CD4-positive, CD25-positive, alpha-beta regulatory T cell (primary cell): ENCODE data around the gene ZSCAN25. TPM values are rescaled to one million over a fixed set of nuclear protein-coding genes. Genes with fewer than 3 reads are reported as not detected.

Experiments used
- ATAC-seq, 2 donors: fragments of 150-1000 bp; cut with Tn5 transposase; one replicate each; pipeline ENCODE4 v1.10.0; 2021; ENCODE audit warnings: low read depth in 2 of 2, moderate number of reproducible peaks in 2 of 2, moderate library complexity in 1 of 2
- DNase-seq, 3 donors: peaks; one replicate each; pipeline versions ENCODE4 v3.0.0 to v3.0.0-alpha.2; 2012 to 2022; ENCODE audit warnings: mixed read lengths in 1 of 3
- H3K27ac ChIP-seq: one replicate; pipeline ENCODE4 v1.7.0; 2013; ENCODE audit warnings: mild to moderate bottlenecking, low read length; ENCODE audit not compliant: insufficient read depth, poor library complexity, severe bottlenecking
- H3K27me3 ChIP-seq: one replicate; pipeline ENCODE4 v1.7.0; 2013; ENCODE audit warnings: low read length; ENCODE audit not compliant: control insufficient read depth, insufficient read depth
- H3K36me3 ChIP-seq: one replicate; pipeline ENCODE4 v1.7.0; 2013; ENCODE audit warnings: mild to moderate bottlenecking, low read length, moderate library complexity; ENCODE audit not compliant: control insufficient read depth, insufficient read depth
- H3K4me1 ChIP-seq: 2 replicates; pipeline ENCODE4 v1.7.0; 2013; ENCODE audit warnings: mild to moderate bottlenecking, low read length; ENCODE audit not compliant: insufficient read depth, control insufficient read depth, poor library complexity, severe bottlenecking
- H3K4me3 ChIP-seq: one replicate; pipeline ENCODE4 v1.7.0; 2013; ENCODE audit warnings: low read depth, mild to moderate bottlenecking, low read length, moderate library complexity
- H3K9me3 ChIP-seq, 2 experiments: 1 replicate in 1 of 2; 2 replicates in 1 of 2; pipeline ENCODE4 v1.7.0; 2013; ENCODE audit warnings: low read length in 2 of 2, mild to moderate bottlenecking in 1 of 2, moderate library complexity in 1 of 2; ENCODE audit not compliant: control insufficient read depth in 2 of 2
- H3K27ac Mint-ChIP-seq, 3 donors: one replicate each; pipeline ENCODE4 v1.8.0; 2020 to 2022; ENCODE audit warnings: mild to moderate bottlenecking in 3 of 3, mixed read lengths in 3 of 3, moderate library complexity in 2 of 3
- H3K27me3 Mint-ChIP-seq: one replicate; pipeline ENCODE4 v1.8.0; 2022; ENCODE audit warnings: mild to moderate bottlenecking, mixed read lengths
- H3K36me3 Mint-ChIP-seq: one replicate; pipeline ENCODE4 v1.8.0; 2020; ENCODE audit warnings: mixed read lengths
- H3K4me1 Mint-ChIP-seq, 4 donors: one replicate each; pipeline ENCODE4 v1.8.0; 2020 to 2022; ENCODE audit warnings: mixed read lengths in 4 of 4, mild to moderate bottlenecking in 1 of 4
- H3K4me3 Mint-ChIP-seq, 4 donors: one replicate each; pipeline ENCODE4 v1.8.0; 2020 to 2022; ENCODE audit warnings: mild to moderate bottlenecking in 4 of 4, mixed read lengths in 4 of 4, moderate library complexity in 3 of 4
- H3K9me3 Mint-ChIP-seq, 7 donors: one replicate each; pipeline ENCODE4 v1.8.0; 2020 to 2022; ENCODE audit warnings: mixed read lengths in 7 of 7, mild to moderate bottlenecking in 3 of 7, moderate library complexity in 2 of 7
- polyA plus RNA-seq, 4 donors: library from polyadenylated mRNA; unstranded; fragments of 300-500 nt; fragmentation: Illumina TruSeq; gene quantifications; one replicate each; pipeline ENCODE4 v1.2.3, GENCODE V29; 2021
- total RNA-seq: library from RNA; stranded (reverse); gene quantifications from one replicate; pipeline ENCODE4 v1.2.3, GENCODE V29; 2022

The ZSCAN25 gene
- total and polyA plus RNA-seq, 5 donors from 2014 or later, result 9.9 to 47.3 (median 14.6) TPM

- Mint-ChIP-seq H3K4me3 (peak overlapping the region in 1 of 4 donors; percentile 40), H3K4me1 (peaks cover 24 to 81% (median 65%) of the 10 kb centered on the region in 4 donors), H3K27me3 (no peaks in the 10 kb centered on the region), H3K27ac (peak overlapping the region in 2 of 3 donors; percentile 20 to 81), H3K36me3 (peaks cover 57% of the 10 kb centered on the region), H3K9me3 (no peaks in the 10 kb centered on the region)
- H3K9me3 ChIP-seq, result no peaks in the 10 kb centered on the region
- DNase-seq (no peak), ATAC-seq (no peak)
- H3K4me1 ChIP-seq, result peaks cover 47% of the 10 kb centered on the region
- no peak overlapping the region for H3K4me3 ChIP-seq
- H3K27ac ChIP-seq, result no peak overlapping the region
- no peaks in the 10 kb centered on the region for H3K27me3 ChIP-seq
- H3K36me3 ChIP-seq, result peaks cover 58% of the 10 kb centered on the region
Observed at GRCh38 chr7:99621271-99621670, 4.5 kb downstream of the ZSCAN25 start.

DNA sequence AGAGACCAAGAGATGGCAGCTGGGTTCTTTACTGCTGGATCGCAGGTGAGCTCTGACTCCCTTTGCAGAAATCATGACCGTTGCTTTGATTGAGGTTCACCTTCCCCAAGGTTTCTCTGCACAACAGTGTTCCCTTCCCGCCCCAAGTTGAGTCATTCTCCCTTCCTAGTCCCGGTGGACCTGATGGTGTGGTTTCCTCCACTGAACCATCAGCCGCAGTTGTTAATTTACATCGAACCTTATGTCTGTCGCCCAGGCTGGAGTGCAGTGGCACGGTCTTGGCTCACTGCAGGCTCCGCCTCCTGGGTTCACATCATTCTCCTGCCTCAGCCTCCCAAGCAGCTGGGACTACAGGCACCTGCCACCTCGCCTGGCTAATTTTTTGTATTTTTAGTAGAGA lies 5.8 kb downstream of the ZSCAN25 start:
- Histone ChIP-seq H3K4me1 (peaks cover 37% of the 10 kb centered on the region), H3K27ac (peak overlapping the region; percentile 90), H3K9me3 (no peaks in the 10 kb centered on the region), H3K4me3 (no peak overlapping the region), H3K36me3 (peaks cover 71% of the 10 kb centered on the region), H3K27me3 (no peaks in the 10 kb centered on the region)
- H3K27me3 Mint-ChIP-seq, result no peaks in the 10 kb centered on the region
- DNase-seq (no peak), ATAC-seq (no peak)
- peak overlapping the region in 2 of 4 donors; percentile 26 to 38 for H3K4me3 Mint-ChIP-seq
- H3K4me1 Mint-ChIP-seq, result peaks cover 24 to 70% (median 62%) of the 10 kb centered on the region in 4 donors
- H3K36me3 Mint-ChIP-seq, result peaks cover 65% of the 10 kb centered on the region
- peak overlapping the region; percentile 65 to 99 (median 98) for H3K27ac Mint-ChIP-seq
- H3K9me3 Mint-ChIP-seq, result no peaks in the 10 kb centered on the region

DNA sequence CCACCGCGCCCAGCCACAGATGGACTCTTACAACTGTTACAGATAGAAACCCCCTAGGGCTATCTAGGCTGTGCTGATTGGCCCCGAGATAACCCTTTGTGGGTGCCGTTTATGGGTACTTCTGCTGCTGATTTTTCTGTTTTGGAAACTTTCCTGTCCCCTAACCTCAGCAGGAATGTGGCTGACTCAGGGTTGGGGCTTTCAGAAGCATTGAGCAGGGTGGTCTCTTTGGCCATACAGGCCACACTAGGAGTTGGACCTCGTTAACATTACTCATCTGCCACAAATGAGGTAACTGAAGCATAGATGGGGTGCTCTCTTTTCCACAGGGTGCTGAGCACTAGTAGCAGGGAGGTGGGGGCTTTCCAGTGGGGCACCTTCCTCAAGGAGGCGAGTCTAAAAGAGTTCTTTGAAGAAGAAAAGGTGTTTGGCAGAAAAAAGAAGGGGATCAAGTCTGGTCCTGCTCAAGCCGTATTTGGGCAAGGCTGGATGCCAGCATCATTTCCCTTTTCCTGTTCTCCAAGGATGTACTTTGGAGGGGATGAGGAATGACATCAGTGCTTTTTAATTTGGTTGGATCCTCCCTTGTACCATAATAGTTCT lies 6.4 kb downstream of the ZSCAN25 start:
- no peaks in the 10 kb centered on the region for H3K9me3 Mint-ChIP-seq
- H3K4me1 ChIP-seq, result peaks cover 31% of the 10 kb centered on the region
- peaks cover 24 to 64% (median 56%) of the 10 kb centered on the region in 4 donors for H3K4me1 Mint-ChIP-seq
- H3K27me3 ChIP-seq, result no peaks in the 10 kb centered on the region
- no peaks in the 10 kb centered on the region for H3K9me3 ChIP-seq
- H3K4me3 Mint-ChIP-seq, result peak overlapping the region in 3 of 4 donors; percentile 65 to 92 (median 84)
- no peak for ATAC-seq
- peak overlapping the region; percentile 97 to 99 (median 98) for H3K27ac Mint-ChIP-seq
- peaks cover 74% of the 10 kb centered on the region for H3K36me3 ChIP-seq
- peak overlapping the region; percentile 90 for H3K27ac ChIP-seq
- peak overlapping the region; percentile 67 for H3K4me3 ChIP-seq
- H3K36me3 Mint-ChIP-seq, result peaks cover 65% of the 10 kb centered on the region
- H3K27me3 Mint-ChIP-seq, result no peaks in the 10 kb centered on the region
- DNase-seq, result no peak

DNA sequence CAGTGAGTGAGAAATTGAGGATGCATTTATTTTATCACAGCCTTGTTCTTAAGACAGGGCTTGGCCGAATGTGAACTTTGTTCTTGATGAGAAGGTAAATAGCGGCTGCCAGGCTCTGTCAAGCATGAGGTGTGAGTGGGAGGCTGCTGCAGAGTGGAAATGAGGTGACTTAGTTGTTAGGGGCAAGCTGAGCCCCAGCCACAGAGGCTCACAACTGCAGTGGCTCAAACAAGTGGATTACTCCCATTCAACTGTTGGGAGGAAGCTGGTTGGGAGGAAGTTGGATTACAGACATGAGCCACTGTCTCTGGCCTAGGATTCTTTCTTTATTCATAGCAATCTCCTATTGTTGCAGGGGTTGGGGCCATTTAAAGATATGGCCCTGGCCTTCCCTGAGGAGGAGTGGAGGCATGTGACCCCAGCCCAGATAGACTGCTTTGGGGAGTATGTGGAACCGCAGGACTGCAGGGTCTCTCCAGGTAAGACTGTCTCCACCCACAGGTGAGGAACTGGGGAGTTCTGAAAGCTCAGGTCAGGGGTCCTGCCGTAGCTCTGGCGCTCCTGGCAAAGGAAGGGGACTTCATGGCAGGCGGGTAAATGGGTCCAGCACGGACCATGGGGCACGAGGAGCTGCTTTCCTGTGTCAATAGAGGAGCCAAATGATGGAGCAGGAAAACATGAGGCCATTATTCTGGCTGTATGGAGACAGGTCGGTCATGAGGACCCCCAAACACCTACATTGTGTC lies 7.1 kb downstream of the ZSCAN25 start:
- Histone ChIP-seq H3K4me3 (peak overlapping the region; percentile 67), H3K4me1 (peaks cover 31% of the 10 kb centered on the region), H3K36me3 (peaks cover 76% of the 10 kb centered on the region), H3K9me3 (no peaks in the 10 kb centered on the region), H3K27ac (peak overlapping the region; percentile 90), H3K27me3 (no peaks in the 10 kb centered on the region)
- Mint-ChIP-seq H3K9me3 (no peaks in the 10 kb centered on the region), H3K36me3 (peaks cover 65% of the 10 kb centered on the region), H3K27me3 (no peaks in the 10 kb centered on the region), H3K27ac (peak overlapping the region; percentile 97 to 99 (median 98)), H3K4me1 (peaks cover 23 to 61% (median 53%) of the 10 kb centered on the region in 4 donors), H3K4me3 (peak overlapping the region; percentile 65 to 93 (median 88))
- ATAC-seq (peak; percentile 3 to 9), DNase-seq (peak in 2 of 3 donors; percentile 18 to 44)

DNA sequence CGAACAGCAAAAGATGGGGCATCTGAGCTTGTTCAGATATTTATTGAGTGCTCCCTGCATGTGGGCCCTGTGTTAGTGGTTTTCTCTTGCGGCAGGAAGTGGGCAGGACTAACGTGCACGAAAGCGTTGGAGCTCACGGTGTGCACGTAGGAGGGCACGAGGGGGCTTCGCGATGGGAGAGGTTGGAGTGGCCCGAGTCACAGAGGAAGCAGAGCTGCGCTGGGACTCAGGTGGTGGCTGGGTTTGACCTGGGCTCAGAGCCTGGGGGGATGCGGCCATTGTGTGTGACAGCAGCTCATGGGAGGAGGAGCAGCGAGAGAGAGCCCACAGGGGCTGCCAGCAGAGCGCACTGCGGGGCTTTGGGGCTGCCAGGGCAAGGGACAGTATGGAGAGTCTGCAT lies 7.7 kb downstream of the ZSCAN25 start:
- Mint-ChIP-seq H3K36me3 (peaks cover 60% of the 10 kb centered on the region), H3K9me3 (no peaks in the 10 kb centered on the region), H3K4me3 (peak overlapping the region; percentile 65 to 93 (median 88)), H3K4me1 (peaks cover 19 to 55% (median 47%) of the 10 kb centered on the region in 4 donors), H3K27ac (peak overlapping the region; percentile 97 to 99 (median 98)), H3K27me3 (no peaks in the 10 kb centered on the region)
- Histone ChIP-seq H3K27me3 (no peaks in the 10 kb centered on the region), H3K36me3 (peaks cover 76% of the 10 kb centered on the region), H3K4me1 (peaks cover 31% of the 10 kb centered on the region), H3K4me3 (peak overlapping the region; percentile 67), H3K9me3 (no peaks in the 10 kb centered on the region), H3K27ac (peak overlapping the region; percentile 90)
- peak; percentile 65 to 89 (median 85) for DNase-seq
- ATAC-seq, result peak; percentile 96 to 98

DNA sequence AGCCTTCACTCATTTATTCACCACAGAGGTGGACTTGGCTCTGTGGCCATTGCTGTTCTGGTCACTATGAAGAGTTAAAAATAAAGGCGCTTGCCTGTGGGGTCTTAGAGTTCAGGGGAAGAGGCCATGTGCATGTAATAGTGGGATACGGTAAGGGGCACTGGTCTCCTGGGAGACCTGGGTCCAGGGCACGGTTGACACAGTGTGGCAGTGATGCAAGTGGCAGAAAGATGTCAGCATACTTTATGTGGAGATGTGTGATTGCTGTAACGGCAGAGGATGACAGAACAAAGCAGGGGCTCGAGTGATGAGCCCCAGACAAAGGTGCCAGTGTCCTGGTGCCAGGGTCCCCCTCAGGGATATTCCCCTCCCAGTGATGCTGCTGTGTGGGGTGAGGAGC lies 8.6 kb downstream of the ZSCAN25 start:
- ATAC-seq (no peak), DNase-seq (no peak)
- Mint-ChIP-seq H3K36me3 (peaks cover 59% of the 10 kb centered on the region), H3K4me3 (peak overlapping the region in 3 of 4 donors; percentile 17 to 93 (median 84)), H3K4me1 (peaks cover 19 to 54% (median 45%) of the 10 kb centered on the region in 4 donors), H3K9me3 (no peaks in the 10 kb centered on the region), H3K27ac (peak overlapping the region; percentile 82 to 99 (median 98)), H3K27me3 (no peaks in the 10 kb centered on the region)
- H3K36me3 ChIP-seq, result peaks cover 76% of the 10 kb centered on the region
- peak overlapping the region; percentile 90 for H3K27ac ChIP-seq
- H3K9me3 ChIP-seq, result no peaks in the 10 kb centered on the region
- peaks cover 31% of the 10 kb centered on the region for H3K4me1 ChIP-seq
- H3K27me3 ChIP-seq, result no peaks in the 10 kb centered on the region
- H3K4me3 ChIP-seq, result peak overlapping the region; percentile 67

DNA sequence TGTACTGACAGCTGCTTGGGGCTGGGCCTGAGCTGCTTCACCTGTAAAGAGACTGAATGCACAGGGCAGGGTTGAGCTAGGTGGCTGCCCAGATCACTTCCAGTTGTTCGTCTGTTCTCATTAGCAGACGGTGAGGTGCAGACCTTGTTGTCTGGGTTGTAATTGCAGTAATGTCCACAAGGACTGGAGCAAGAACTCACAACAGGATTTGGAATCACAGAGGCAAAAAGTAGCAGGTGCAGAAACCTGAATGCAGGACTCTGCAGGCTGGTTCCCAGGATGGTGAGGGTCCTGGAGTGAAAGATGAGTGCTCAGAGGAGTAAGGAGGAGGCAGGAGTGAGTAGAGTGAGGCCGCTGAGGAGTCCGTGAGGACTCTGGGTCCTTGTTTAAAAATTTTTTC lies 9.2 kb downstream of the ZSCAN25 start:
- Mint-ChIP-seq H3K36me3 (peaks cover 59% of the 10 kb centered on the region), H3K4me3 (peak overlapping the region in 1 of 4 donors; percentile 58)

More for the DNA sequence above, 9.2 kb downstream of the ZSCAN25 start:
- Mint-ChIP-seq H3K27me3 (no peaks in the 10 kb centered on the region), H3K9me3 (no peaks in the 10 kb centered on the region), H3K4me1 (peaks cover 25 to 58% (median 47%) of the 10 kb centered on the region in 4 donors), H3K27ac (peak overlapping the region; percentile 82 to 98 (median 84))
- DNase-seq (no peak), ATAC-seq (no peak)
- peaks cover 76% of the 10 kb centered on the region for H3K36me3 ChIP-seq
- H3K9me3 ChIP-seq, result no peaks in the 10 kb centered on the region
- peaks cover 31% of the 10 kb centered on the region for H3K4me1 ChIP-seq
- H3K27ac ChIP-seq, result peak overlapping the region; percentile 90
- no peaks in the 10 kb centered on the region for H3K27me3 ChIP-seq
- no peak overlapping the region for H3K4me3 ChIP-seq
